ENCODE measurements around the gene CNNM3.
A peak's percentile ranks its signal among the peaks of the same experiment; 100 is the strongest.
"Not testable (repeated sequence)": the region's sequence is repeated elsewhere in the genome, so short reads cannot be mapped to it uniquely, and the experiment has no call there.

The CNNM3 gene

DNA sequence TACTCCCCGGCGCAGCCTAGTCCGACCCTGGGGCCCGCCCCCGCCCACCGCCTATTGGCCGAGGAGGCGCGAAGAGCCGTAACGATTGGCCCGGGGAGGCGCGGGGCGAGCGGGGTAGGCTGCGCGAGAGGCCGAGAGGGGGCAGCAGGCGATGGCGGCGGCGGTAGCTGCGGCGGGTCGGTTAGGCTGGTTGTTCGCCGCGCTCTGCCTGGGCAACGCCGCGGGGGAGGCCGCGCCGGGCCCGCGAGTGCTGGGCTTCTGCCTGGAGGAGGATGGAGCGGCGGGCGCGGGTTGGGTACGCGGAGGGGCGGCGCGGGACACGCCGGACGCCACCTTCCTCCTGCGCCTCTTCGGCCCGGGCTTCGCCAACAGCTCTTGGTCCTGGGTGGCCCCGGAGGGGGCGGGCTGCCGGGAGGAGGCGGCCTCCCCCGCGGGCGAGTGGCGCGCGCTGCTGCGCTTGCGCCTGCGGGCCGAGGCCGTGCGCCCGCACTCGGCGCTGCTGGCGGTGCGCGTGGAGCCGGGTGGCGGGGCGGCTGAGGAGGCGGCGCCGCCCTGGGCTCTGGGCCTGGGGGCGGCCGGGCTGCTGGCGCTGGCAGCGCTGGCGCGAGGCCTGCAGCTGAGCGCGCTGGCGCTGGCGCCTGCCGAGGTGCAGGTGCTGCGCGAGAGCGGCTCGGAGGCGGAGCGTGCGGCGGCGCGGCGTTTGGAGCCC is at the start of gene CNNM3:
Gene CNNM3, plus strand, starts transcription at position 142 of the 709 bp plus-strand sequence. Its CDS starts 10 bp downstream, at position 152.
- peak; percentile 83 for DNase-seq (ENCODE audit: low spot score)

DNA sequence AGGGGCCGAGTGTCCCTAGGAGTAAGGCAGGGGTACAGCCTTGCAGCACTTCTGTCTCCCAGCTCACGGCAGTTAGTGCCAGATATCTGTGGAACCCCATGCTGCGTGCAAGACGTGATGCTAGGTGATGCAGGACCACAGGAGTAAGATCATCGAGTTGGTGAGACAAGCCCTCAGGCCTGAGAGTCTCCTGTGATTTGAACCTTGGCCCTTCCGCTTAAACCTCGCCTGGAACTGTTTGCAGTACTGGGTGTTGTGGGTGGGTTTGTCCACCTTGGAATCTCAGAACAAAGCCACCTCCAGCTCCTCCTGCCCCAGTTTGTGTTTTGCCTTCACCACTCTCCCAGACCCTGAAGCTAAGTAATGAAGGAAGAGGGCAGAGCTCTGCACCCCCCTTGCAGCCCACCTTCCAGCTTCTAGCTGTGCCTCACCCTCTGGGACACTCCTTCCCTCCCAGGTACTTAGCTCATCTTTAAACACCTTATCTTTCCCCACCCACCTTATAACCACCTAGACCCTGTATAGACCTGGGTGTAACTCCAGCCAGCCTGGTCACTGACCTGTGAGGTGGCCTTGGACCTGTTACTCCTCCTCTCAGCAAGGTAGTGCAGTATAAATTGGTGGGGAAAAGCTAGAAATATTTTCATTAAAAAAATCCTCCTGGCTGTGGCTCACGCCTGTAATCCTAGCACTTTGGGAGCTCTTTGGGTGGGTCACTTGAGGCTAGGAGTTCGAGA is 48.8 kb upstream of the CNNM3 start:
- DNase-seq (ENCODE audit: low spot score): no peak

DNA sequence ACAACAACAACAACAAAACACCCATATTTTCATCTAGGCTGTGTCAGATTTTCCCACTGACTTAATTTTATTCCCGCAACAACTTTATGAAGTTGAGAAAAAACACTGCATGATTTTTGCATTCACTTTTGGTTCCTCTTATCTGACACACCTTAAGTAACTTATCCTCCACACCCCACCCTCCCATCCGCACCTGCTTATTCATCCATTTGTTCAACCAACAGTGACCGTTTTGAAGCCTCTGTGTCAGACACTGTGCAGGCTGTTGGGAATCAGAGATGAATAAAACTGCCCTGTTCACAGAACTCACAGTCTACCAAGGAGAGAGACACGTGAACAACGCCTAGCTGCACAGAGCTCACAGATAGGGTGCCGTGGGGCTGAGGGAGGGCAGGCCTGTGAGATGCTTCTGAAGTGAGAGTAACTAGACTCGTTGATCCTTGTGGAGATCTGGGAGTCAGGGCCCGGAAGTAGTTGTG is 47.9 kb upstream of the CNNM3 start:
- DNase-seq (ENCODE audit: low spot score): no peak

GRCh38 chr2:96769814-96770213 is 46.3 kb upstream of the CNNM3 start:
- DNase-seq (ENCODE audit: low spot score): no peak

- DNase-seq (ENCODE audit: low spot score): no peak
Observed at GRCh38 chr2:96770442-96771202, 45.4 kb upstream of the CNNM3 start.

DNA sequence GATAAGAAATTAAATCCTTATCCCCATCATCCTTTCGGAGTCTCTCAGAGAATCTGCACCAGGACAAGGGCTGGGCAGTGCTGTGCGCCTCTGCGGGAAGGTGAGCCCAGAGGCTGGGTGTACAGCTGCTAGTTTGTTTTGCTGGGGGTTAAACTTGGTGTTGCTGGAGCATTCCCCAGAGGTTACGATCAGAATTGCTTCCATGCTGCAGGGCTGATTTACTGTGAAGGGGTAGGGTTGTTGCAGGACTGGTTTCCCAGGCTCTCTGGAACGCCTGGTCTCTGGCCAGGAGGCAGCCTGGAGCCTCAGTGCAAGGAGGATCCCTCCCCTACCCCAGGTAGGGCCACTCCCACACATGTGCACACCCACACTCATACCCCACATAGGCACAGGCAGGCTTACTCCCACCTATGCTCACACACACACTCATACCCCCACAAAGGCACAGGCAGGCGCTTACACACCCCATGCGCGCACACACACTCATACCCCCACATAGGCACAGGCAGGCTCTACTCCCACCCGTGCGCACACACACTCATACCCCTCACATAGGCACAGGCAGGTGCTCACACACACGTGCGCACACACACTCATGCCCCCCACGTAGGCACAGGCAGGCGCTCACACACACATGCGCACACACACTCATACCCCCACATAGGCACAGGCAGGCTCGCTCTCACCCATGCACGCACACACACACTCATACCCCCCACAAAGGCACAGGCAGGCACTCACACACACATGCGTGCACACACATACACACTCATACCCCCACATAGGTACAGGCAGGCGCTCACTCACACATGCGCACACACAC is 44.1 kb upstream of the CNNM3 start:
- DNase-seq (ENCODE audit: low spot score): no peak

DNA sequence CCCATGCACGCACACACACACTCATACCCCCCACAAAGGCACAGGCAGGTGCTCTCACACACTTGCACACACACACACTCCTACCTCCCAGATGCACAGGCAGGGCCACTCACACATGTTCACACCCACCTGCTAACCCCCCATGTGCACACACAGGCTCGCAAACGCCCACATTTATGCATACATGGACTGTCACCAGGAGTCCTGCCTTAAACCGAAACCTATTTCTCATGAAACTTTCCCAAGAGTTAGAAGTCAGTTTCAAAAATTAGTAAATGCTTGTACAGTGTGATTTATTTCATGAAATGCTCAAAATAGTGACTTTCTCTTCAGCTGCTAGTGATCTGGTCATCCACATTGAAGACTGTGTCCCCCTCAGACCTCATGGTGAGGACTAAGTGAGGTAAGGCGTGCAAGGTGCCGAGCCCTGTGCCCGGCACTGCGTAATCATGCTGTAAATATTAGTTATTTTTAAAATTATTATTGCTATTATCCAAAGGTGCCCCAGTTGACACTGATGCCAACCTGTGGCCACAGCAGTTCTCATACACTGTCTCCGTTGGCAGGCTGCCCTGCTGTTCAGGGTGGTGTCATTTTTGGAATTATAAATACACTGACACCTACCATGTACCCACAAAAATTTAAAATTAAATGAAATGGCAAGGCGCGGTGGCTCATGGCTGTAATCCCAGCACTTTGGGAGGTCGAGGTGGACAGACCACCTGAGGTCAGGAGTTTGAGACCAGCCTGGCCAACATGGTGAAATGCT is 43.0 kb upstream of the CNNM3 start:
- DNase-seq (ENCODE audit: low spot score): no peak

DNA sequence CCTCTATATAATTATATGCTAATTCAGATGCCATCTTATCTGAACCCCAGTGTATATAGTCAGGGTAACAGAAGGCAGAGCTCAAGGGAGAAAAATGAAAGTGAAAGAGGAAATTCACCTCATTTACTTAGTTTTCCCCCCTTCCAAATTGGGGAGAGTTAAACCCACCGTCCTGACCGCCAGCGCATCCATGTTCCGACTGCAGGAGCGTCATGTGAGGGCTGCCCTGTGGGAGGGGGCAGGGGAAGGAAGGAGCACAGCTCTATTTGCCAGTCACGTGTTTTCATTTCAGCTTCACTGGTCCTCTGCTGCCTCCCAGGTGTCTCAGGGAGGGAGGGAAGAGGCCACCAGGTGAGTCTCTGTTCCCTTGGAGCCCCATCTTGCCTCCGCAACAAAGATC is 42.1 kb upstream of the CNNM3 start:
- DNase-seq (ENCODE audit: low spot score): no peak

- no peak for DNase-seq (ENCODE audit: low spot score)
Observed at GRCh38 chr2:96775160-96775559, 40.9 kb upstream of the CNNM3 start.

DNA sequence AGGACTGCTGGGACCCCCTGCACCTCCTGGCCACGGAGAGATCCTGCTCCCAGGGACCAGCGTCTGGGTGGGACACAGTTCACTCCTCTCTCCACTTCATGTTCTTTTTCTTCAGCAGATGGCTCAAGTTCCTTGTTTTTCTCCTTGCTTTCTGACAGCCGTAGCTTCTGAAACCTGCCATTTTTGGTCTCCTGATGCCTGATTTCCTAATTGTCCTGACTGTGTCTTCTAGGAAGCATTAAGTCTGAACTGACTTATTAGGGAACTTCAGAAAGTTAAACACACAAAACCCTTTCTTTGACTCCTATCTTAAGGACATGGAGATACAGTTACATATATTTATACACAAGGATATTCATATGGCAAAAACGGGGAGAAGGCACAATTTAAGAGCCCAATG is 32.7 kb upstream of the CNNM3 start:
- DNase-seq (ENCODE audit: low spot score): no peak

- DNase-seq (ENCODE audit: low spot score): no peak
Observed at GRCh38 chr2:96787411-96787810, 28.7 kb upstream of the CNNM3 start.

GRCh38 chr2:96788442-96789244 is 27.4 kb upstream of the CNNM3 start:
- no peak for DNase-seq (ENCODE audit: low spot score)

DNA sequence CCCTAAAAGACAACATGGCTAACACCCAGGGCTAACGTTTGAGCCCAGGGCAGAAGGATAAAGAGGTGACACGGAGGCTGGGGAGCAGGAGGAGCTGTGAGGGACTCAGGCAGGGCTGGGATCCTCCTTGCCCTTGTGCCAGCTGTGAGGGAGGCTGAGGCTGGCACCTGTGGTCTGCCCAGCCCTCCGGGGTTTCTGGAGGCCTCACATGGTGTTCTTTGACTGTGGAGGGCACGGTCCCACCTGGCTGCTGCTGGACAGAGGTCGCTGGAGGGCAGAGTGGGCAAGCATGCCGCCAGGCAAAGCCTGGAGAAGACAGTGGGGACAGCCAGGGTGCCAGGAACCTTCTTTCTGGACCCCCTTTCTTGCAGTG is 26.8 kb upstream of the CNNM3 start:
- DNase-seq (ENCODE audit: low spot score): no peak

GRCh38 chr2:96792772-96793749 is 23.0 kb upstream of the CNNM3 start:
- no peak for DNase-seq (ENCODE audit: low spot score)

DNA sequence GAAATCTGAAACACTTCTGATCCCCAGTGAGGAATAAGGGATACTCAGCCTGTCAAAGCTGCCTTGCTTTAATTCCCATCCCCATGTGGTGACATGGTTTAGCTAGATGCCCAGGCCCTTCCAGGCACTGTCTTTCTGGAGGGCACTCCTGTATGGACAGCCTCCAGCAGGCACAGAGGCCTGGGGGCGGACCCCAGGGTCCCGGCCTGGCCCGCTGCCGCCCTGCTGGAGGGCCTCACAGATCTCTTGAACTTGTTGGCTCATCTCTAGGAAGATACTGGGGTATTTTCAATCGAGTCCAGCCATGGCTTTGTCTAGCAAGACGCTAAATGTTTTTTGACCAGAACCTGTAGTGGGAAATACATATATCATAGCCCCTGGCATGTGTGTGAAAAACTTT is 21.0 kb upstream of the CNNM3 start:
- no peak for DNase-seq (ENCODE audit: low spot score)

- not testable (repeated sequence) for DNase-seq (ENCODE audit: low spot score)
Observed at GRCh38 chr2:96796497-96796896, 19.6 kb upstream of the CNNM3 start.

GRCh38 chr2:96797066-96797625 is 18.9 kb upstream of the CNNM3 start:
- DNase-seq (ENCODE audit: low spot score): no peak

DNA sequence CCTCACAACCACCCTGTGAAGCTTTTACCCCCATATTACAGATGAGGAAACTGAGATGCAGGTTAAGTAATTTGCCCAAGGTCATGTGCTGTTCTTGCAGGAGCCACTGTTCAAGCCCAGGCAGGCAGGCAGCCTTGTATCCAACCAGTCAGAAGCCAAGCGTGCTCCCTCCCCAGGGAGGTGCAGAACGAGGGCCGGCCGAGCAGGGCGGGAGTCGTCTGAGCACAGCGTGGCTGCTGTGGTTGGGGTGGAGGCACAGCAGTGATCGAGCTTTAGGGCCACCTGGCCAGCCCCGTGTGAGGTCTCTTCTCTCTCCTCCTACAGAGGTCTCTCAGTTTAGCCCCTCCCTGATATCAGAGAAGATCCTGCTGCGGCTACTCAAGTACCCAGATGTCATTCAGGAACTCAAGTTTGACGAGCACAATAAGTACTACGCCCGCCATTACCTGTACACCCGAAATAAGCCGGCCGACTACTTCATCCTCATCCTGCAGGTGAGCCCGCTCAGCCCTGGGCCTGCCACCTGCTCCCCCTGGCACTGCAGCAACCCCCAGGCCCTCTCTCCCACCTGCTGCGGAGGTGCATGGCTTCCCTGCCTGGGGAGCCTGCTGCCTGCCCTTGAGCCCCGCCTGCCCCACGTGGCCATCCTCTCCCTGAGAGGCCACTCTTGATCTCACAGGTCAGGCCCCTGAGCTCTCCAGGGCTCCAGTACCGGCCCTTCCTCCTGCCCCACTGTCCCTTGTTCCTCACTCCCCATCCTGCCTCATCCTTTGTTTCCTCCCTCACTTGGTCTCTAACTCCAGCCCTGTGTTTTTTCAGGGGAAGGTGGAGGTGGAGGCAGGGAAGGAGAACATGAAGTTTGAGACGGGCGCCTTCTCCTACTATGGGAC is 17.1 kb upstream of the CNNM3 start:
- no peak for DNase-seq (ENCODE audit: low spot score)
